COLO668 (cell line): ENCODE data around the gene TAF11.
"Not testable (repeated sequence)": the region's sequence is repeated elsewhere in the genome, so short reads cannot be mapped to it uniquely, and the experiment has no call there.

Experiments
- DNase-seq: peaks from one replicate; lab custom pipeline; 2025; ENCODE audit not compliant: unreplicated experiment; lab: John Stamatoyannopoulos, UW

The TAF11 gene, protein sequence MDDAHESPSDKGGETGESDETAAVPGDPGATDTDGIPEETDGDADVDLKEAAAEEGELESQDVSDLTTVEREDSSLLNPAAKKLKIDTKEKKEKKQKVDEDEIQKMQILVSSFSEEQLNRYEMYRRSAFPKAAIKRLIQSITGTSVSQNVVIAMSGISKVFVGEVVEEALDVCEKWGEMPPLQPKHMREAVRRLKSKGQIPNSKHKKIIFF

DNA sequence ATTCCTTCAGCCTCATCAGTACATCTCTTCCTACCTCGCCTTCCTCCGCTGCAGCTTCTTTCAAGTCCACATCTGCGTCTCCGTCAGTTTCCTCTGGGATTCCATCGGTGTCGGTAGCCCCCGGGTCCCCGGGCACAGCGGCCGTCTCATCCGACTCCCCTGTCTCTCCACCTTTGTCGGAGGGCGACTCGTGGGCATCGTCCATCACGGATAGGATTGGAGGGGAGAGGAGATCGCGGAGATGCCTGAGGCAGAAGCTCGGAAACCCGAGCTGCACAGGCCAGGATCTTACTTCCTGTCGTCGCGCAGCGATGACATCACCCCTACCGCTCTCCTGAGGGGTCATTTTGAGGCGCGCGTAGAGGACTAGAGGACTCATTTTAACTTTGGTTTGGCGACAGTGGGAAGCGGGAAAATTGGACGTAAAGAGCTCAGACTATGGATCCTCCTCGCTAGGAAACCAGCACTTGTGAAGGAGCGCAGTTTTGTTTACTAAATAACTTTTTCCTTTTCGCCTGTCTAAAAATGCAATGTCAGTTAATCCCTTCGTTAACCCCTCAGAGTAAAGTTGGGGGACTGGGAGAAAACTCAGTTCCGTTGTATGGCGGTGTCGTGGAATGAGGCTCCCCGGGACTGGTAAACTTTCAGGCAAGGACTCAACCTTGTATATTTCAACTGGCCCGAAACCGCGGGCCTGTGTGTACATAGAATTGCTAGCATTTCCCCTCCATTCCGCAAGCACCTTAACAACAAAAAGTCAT, at the start of gene TAF11:
TSS of gene TAF11 (minus strand) at position 290 of the 761 bp plus-strand sequence. CDS start at position 205, 85 bp downstream.
- peak; percentile 92 for DNase-seq

DNA sequence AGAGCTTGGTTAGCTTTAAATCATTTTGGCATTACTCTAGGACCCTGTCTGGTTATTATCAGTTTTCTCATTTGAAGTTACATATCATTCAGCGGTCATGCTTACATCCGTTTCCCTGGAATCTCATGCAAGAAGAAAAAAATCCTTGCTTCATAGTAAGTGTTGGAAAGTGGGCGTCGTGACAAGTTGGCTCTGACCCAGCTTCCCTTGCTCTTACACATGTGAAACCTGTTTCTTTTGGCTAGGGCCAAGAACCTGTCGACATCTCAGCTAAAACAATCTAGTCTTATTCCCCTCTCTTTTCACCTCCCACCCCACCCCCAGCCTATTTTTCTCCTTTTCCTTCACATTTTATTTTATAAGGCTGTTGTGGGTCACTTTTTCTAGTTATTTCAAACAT, 46.7 kb upstream of the TAF11 start:
- DNase-seq, result no peak

DNA sequence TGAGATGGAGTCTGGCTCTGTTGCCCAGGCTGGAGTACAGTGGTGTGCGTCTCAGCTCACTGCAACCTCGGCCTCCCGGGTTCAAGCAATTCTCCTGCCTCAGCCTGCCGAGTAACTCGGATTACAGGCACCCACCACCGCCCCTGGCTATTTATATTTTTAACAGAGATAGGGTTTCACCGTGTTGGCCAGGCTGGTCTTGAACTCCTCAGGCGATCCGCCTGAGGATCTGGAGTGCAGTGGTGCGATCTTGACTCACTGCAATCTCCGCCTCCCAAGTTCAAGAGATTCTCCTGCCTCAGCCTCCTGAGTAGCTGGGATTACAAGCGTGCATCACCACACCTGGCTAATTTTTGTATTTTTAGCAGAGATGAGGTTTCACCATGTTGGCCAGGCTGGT, 44.4 kb upstream of the TAF11 start:
- DNase-seq, result not testable (repeated sequence)

DNA sequence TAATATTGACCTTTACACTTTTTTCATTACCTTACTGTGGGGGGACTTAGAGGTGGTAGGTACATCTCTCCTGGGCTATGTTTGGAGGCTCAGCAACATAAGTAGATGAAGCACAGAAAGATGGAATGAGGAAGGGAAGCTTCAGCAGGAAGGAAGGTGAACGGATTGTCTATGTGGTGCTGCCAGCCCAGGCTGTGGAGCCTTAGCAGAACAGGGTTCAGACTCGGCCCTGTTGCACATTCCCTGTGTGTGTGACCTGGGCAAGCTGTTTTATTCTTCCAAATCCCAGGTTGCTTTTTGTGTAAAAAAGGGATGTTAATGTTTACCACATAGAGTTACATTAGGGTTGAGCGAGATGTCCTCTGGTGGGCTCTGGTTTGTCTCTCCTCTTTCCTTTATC, 42.4 kb upstream of the TAF11 start:
- no peak for DNase-seq

DNA sequence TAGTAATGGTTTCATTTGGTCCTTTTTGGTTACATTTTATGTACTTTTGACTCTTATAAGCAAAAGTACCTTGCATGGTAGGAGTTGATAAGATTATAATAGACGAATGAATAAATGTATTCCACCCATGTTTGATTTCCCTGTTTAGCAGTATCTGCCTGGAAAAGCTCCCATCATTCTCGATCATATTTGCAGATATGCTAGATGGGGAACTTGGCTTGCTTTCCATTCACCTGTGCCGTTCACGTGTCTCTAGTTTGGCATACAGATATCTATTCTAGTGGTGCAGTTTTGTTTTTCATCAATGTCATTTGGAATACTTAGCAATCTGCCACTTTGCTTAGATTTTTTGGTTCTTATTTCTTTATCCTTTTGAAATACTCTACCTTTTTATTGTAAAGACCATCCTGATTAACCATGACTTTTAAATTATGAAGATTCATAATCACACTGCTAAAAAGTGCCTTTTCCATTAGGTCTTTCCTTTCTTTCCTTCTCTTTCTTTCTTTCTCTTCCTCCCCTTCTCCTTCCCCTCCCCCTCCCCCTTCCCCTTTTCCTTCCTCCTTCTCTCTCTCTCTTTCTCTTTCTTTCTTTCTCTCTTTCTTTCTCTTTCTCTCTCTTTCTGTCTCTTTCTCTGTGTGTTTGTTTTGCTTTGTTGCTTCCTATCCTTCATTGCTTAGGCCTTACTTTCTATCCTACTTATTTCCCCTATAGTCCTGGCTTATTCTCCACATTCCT, 41.6 kb upstream of the TAF11 start:
- no peak for DNase-seq

DNA sequence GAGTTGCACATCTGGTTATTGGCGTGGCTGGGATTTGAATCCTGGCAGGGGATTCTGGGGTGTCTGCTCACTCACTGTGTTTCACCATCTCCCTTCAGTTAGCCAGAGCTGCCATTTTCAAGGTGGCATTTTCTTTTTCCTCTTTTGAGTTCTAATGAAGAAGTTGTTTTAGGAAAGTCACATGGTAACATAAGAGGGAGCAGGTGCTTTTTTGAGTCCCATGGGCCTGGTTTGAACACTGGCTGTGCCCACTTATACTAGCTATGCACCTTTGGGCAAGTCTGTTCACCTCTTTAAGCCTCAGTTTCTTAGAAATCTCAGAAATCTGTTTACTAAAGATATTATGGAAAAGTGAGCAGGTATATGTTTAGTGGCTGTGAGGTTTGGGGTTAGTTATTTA, 40.9 kb upstream of the TAF11 start:
- no peak for DNase-seq

DNA sequence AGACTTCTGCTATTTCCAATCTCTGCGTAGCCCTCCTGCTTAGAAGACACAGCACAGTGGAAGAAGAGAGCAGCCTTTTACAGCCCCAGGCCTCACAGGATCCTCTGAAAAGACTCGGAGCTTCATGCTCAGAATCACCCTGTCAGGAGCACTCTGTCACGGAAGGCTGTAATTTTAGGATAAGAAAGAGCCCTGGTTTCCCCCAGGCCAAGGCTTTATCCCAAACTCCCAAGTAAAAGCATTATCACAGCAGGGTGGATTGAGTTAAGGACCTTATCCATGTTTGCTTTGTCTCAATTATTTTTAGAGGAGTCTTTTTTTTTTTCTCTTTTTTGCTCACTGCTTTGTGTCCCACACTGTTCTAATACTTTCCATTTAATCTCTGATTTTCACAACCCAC, 40.4 kb upstream of the TAF11 start:
- DNase-seq, result no peak

DNA sequence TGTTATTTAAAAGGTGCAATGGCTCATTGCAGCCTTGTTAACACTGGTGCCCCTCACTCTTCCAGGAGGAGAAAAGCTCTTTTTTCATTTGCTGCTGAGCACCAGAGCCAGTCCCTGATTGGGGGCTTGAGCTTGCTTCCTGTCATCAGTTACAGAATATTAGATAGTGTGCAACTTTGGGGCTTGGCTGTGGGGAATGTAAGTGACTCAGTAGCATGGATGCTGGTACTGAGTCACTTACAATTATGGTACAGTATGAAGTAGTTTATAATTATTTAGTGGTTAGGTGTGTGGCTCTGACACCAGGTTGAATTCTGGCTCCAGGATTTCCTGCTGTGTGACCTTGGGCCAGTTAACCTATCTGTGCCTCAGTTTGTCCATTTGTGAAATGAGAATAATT, 38.8 kb upstream of the TAF11 start:
- no peak for DNase-seq

DNA sequence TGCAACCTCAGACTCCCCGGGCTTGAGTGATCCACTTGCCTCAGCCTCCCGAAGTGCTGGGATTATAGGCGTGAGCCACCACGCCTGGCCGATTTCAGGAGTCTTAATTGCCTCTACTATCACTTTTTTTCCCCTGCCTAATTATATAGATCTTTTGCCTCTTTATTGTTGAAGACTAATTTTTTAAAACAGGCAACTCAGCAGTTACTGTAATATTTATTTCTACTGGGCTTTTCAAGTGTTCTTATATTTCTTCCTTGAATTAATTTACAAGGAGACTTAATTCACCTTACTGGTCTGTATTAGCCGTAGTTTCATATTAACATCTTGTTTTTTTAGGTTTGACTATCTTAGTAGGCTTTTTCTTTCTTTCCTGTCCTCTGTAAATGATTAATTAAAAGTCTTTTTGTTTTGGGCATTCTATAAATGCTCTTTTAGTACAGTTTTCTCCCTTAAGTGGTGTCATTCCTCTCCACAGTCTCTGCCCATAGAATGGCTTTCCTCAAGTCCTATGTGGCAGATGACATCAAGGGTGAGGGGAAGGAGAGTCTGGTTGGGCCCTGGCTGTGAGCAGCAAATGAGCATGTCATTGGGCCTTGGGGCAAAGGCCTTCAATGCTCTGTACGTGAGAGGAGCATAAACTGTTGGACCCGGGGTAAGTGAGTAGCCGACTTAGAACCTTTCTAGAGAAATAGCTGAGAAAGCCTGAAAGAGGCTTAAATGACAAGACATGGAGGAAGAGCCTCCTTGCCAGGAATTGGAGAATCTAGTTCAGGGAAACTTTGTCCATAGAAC, 37.2 kb upstream of the TAF11 start:
- no peak for DNase-seq

DNA sequence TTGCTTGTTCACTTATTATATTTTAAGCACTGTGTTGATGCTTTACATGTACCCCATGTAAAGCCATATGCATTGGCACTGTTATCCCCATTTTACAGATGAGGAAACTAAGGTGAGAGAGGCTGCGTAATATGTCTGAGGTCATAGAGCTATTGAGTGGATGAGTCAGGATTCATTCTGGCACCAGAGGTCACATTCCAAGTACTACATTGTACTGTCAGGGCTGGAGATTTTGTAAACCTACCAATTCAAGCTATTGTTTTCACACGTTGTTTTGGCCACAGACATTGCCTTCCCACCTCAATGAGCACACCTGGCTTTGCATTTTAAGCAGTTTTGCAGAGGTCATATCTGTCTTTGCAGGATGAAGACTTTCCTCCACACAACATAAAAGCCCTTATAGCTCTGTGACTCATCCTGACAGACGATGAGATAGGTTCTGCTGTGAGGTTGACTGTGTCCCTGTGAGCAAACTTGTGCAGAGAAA, 34.4 kb upstream of the TAF11 start:
- DNase-seq, result peak; percentile 3

DNA sequence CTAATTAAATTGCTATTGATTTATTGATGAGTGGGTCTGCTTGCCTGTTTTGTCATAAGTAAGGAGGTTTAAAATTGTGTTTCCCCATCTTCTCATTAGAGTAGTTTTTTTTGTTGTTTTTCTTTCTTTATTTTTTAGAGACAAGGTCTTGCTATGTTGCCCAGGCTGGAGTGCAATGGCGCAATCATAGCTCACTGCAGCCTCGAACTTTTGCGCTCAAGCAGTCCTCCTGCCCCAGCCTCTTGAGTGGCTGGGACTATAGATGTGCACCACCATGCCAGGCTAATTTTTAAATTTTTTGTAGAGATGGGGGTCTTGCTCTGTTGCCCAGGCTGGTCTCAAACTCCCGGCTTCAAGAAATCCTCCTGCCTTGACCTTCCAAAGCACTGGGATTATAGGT, 32.3 kb upstream of the TAF11 start:
- no peak for DNase-seq

DNA sequence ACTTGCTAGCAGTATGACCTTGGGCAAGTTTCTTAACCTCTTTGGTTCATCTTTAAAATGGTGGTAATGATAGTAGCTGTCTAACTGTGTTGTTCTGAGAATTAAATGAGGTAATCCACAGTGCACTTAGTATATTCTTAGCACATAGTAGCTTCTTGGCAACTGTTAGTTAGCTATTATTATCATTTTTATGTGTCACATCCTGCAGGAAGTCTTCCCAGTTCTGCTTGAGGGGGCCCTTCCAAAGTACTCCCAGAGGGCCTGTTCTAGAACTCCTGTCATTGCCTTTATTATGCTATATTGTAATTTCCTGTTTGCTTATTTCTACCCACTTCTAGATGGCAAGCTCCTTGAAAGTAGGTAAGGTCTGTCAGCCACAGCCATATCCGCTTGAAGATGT, 31.8 kb upstream of the TAF11 start:
- no peak for DNase-seq

DNA sequence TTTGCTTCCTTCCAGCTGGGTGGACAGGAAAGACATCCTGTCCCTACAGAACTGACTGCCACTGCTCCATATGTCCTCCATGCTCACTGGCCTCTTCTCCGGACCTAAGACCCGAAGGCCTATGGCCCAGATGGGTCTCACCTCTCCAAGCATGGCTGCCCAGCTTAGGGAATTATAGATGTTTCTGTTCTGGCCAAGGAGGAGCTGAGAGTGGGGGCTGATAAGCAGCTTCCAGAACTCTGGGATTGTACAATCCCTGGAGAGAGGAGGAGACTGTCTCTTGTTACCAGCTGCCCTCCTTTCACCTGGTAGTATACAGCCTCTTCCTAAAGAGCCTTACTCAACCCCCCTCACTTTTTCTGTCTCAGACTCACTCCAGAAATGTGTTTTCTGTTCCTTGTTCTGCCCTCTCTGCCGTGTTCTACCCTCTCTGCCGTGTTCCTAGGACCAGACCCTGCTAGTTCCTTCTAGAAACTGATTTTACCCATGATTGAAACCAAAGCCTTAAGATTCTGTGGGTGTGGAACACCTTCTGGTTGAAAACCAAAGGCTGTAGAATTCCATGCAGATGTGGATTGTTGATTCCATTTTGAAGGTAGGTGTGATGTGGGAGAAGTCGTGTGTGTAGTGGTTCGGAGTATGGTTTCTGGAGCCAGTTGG, 29.9 kb upstream of the TAF11 start:
- DNase-seq, result no peak

DNA sequence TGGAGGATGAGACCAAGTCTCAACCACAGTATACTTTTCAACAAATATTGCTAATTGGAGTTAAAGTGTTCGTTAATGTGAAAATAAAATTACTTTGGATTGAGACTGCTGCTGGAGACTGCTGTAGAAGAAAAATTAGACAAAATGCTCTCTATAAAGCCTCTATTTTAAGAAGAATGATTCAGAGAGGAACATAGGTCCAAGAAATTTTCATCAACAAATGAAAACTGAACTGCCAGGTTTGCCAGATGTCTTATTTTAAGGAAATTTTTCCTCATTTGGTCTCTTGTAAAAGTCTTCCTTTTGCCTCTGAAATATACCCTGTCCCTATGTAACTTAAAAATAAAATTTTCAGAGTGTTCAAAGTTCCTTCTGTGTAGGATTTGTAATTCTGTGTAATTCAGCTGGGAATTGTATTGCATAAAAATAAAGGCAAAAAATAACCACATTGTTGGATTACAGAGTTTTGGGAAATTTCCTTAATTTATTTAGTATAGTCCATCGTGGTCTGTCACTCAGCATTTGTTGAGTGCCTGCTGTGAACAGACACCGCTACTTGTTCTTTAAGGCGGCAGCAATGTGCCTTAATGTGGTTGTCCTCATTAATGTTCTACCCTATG, 28.6 kb upstream of the TAF11 start:
- DNase-seq, result no peak

DNA sequence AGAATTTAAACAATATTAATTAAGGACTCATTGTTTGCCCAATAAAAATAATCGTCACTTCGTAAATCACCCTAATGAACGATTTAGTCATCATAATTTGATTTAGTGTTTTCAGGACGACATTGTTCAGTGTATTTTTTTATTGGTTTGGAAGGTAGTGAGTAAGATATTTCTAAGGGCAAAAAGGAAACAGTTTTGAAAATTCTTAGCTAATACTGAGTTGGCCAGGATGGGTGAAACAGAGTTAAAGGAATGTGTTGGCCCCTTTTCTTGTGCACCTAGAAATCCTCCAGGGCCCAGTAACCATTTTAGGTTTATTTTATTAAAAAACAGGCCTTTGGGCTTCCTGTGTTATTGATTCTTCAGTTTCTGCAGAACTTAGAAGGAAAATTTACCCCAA, 26.5 kb upstream of the TAF11 start:
- DNase-seq, result no peak

DNA sequence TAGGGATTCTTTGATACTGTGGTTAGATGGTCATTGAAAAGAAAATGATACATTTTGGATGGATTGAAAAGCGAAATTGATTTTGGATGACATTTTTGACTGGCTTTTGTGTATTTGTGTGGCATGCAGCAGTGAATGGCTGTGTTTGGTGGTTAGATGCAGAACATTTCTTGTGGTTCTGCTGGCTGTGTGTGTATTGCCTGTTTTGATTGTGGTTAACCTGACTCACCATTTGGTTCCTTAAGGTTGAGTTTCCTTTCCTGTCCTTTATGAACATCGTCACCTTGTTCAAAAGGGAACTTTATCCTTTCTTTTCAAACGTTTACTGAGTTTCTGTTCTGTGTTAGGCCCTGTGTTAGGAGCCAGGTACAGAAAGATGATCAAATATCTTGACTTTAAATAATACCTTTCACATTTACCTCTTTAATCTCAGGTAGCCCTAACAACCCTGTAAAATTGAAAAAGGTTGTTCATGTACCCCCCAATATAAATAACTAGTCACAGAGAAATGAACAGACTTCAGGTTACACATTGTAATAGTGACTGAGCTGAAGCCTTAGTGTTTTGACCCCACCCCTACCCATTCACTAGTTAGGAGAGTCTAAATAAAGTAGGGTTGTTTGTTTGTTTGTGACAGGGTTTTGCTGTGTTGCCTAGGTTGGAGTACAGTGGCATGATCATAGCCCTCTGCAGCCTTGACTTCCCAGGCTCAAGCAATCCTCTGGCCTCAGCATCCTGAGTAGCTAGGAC, 25.0 kb upstream of the TAF11 start:
- no peak for DNase-seq

DNA sequence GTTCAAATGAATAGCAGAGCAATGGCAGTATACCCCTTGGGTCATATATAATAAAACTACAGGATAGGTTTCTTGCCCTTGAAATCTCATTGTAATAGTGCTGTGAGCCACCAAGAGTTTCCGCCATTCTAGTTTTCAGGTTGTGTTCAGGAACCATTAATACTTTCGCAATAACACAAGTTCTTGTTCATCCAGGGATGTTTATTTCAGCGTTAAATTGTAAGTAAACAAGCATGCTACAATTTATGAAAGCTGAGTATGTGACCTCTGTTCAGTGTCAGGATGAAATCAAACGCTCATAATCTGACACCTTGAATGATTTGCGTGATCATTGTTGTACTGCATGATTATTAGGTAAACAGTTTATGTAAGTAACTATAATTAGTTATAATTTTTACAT, 24.0 kb upstream of the TAF11 start:
- DNase-seq, result no peak

DNA sequence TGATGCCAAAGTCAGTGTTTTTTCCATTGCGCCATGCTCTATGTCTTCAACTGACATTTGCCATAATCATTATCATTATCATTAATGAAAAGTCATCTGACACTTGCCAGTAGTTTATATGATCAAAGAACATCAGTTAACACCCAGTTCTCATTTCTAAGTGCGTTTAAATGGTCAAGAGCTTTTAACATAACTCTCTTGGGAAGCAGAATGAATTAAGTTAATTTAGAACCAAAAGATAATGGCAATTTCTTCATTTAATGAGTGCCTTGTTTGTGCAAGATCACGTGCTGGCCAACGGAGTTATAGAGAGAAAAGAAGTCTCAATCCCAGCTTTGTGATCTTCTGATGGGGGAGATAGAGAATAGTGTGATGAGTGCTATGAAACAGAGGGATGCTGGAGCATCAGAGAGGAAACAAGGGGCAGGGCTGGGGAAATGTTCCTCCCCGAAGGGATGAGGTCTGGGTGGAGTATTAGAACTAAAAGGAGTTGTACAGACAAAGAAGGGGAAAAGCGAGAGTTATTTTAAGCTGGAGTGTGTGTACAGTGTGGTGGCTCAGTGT, 21.6 kb upstream of the TAF11 start:
- no peak for DNase-seq

DNA sequence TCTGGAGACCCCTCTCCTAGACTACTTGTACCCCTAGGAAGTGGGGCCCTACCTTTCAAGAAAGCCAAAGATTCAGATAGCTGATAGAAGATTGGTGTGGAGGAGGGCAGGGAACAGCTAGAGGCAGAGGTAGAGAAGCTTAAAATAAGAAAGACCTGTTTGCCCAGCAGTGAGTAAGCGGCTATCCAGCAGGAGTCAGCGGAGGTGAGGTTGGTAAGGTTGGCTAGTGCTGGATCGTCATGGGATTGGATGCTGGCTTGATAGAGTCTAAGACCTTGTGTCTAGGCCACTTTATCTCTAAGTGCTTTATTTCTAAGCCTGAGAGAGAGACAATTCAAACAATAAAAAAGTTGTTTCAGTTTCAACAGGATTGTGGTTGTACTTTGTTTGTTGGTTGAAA, 20.4 kb upstream of the TAF11 start:
- DNase-seq, result no peak
